NCI-H526 (cell line): Measurements from ENCODE around the gene IGF2BP2.
"Not testable (repeated sequence)": the region's sequence is repeated elsewhere in the genome, so short reads cannot be mapped to it uniquely, and the experiment has no call there.

Experiments used
- DNase-seq, 2 experiments: peaks; one replicate each; lab custom pipeline; 2025; lab: John Stamatoyannopoulos, UW

IGF2BP2 gene

GRCh38 chr3:185825006-185825638 lies at the start of gene IGF2BP2:
TSS of gene IGF2BP2 (minus strand) at chr3:185825042. CDS start at chr3:185824960, 82 bp downstream.
- peak; percentile 39 to 81 for DNase-seq

- DNase-seq, result peak; percentile 32 to 44
These were observed 49.3 kb upstream of the IGF2BP2 start for GRCh38 chr3:185874119-185874518.

GRCh38 chr3:185867650-185868049 lies 42.8 kb upstream of the IGF2BP2 start:
- no peak for DNase-seq

- no peak for DNase-seq
These were observed 42.2 kb upstream of the IGF2BP2 start for GRCh38 chr3:185866995-185867394.

DNA sequence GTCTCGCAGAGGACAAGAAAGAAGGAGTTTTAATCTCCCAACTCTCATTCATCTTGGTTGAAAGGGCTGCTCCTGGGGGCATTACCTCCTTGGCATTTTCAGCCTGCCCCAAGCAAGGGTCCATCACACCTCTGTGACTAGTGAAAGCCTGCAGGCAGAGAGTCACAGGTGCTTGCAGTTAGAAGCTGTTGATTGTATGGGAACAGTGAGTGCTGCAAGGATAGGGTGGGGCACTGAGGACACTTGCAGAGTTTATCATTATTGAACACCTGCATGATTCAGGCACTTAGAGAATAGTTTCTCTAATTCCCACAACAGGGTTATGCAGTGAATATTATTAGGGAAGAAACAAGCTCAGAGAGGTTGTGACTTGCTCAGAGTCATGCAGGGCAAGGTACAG lies 41.7 kb upstream of the IGF2BP2 start:
- DNase-seq, result no peak

DNA sequence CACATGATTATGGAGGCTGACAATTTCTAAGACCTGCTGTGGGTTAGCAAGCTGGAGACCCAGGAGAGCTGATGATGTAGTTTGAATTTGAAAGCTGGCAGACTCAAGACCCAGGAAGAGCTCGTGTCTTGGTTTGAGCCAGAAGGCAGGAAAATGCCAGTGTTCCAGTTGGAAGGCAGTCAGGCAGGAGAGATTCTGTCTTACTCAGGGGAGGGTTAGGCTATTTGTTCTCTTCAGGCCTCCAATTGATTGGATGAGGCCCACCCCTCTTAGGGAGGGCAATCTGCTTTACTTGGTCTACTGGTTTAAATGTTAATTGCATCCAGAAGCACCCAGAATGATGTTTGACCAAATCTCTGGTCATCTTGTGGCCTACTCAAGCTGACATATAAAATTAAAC lies 40.4 kb upstream of the IGF2BP2 start:
- DNase-seq, result no peak

DNA sequence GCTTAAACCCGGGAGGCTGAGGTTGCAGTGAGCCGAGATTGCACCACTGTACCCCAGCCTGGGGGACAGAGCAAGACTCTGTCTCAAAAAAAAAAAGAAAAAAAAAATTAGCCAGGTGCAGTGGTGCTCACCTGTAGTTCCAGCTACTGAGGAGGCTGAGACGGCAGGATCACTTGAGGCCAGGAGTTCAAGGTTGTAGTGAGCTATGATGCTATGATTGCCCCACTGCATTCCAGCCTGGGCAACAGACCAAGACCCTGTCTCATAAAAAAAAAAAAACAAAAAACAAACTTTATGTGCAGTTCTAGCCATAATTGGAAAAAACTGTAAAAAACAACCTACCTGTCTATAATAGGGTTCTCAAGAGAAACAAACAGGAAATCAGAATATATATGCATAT lies 39.9 kb upstream of the IGF2BP2 start:
- DNase-seq, result no peak

DNA sequence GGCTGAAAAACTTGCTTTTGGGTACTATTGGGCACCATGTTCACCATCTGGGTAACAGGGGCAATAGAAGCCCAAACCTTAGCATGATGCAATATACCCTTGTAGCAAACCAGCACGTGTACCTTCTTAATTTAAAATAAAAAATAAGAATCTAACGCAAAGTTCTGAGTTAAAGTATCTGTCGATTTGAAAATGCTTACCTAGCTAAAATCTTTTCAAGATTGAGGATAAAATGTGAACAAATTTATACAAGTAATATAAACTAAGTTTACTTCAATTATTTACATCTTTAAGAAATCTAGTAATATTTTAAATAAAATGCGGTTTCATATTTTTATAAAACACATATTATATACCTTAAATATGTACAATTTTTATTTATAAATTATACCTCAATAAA lies 38.1 kb upstream of the IGF2BP2 start:
- DNase-seq, result no peak

- DNase-seq, result no peak
These were observed 34.6 kb upstream of the IGF2BP2 start for GRCh38 chr3:185859294-185859972.

- no peak for DNase-seq
These were observed 33.8 kb upstream of the IGF2BP2 start for GRCh38 chr3:185858502-185859225.

DNA sequence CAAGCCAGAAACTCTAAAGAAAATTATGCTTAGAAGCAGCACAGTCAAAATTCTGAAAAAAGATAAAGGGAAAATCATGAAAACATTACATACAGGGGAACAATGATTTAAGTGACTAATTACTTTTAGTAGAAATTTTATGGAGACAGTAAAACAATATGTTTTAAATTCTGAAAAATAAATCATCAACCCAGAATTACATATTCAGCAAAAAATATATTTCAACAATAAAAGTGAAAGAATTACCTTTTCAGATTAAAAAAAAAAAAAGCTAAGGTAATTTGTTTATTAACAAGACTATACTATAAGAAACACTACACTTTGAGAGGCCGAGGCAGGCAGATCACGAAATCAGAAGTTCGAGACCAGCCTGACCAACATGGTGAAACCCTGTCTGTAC lies 32.4 kb upstream of the IGF2BP2 start:
- DNase-seq, result no peak

- no peak for DNase-seq
These were observed 31.8 kb upstream of the IGF2BP2 start for GRCh38 chr3:185856652-185857051.

DNA sequence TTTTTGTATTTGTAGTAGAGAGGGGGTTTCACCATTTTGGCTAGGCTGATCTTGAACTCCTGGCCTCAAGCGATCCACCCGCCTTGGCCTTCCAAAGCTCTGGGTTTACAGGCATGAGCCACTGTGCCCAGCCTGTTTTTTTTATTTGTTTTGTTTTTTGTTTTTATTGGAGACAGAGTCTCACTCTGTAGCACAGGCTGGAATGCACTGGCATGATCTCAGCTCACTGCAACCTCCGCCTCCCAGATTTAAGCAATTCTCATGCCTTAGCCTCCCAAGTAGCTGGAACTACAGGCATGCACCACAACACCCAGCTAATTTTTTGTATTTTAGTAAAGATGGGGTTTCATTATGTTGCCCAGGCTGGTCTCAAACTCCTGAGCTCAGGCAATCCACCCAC lies 28.9 kb upstream of the IGF2BP2 start:
- DNase-seq, result not testable (repeated sequence)

- DNase-seq, result no peak
These were observed 27.8 kb upstream of the IGF2BP2 start for GRCh38 chr3:185852635-185853034.

DNA sequence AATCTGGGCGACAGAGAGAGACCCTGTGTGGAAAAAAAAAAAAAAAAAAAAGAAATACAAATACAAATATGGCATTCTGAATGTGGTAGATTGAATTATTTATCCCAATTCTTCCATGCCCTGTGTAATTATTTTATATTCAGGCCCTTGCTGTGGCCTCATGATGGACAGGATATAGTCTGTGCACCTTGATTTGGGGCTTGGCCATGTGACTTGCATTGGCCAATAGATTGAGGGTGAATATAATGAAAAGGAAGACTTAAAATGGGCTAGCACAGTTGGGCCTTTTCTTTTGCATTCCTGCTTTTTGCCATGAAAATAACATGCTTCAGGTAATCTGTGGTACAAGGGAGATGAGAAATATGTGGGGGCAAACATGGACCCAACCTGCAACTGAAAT lies 27.1 kb upstream of the IGF2BP2 start:
- no peak for DNase-seq

DNA sequence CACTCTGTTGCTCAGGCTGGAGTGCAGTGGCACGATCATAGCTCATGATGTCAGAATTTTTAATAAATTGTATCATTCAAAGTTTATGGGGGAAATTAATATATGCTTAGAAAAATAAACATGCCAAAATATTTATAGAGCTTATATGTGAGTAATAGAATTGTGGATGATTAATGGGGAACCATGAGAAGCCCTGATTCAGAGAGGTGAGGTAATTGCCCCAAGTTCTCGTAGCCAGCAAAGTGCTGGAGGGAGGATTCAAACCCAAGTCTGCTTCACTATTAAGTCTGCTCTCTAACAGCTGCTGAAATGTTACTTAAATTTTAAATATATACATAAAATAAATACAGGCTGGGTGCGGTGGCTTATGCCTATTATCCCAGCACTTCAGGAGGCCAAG lies 26.2 kb upstream of the IGF2BP2 start:
- DNase-seq, result no peak

DNA sequence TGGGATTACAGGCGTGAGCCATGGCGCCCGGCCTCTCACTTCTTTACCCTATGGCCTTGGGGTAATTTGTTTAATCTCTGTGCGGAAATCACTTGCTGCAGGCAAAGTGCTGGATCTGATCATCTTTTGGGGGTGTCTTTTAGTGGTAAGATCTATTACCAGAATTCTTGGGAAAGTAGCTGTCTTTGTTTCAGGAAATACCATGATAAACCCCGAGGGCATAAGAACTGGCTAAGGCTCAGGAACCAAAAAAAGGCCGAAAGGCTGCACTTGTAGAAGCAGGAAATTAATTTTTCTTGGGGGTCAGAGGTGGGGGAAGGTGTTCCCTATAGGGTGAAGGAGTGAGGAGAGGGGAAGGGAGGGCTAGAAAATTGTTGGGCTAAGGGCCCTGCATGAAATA lies 22.7 kb upstream of the IGF2BP2 start:
- no peak for DNase-seq

DNA sequence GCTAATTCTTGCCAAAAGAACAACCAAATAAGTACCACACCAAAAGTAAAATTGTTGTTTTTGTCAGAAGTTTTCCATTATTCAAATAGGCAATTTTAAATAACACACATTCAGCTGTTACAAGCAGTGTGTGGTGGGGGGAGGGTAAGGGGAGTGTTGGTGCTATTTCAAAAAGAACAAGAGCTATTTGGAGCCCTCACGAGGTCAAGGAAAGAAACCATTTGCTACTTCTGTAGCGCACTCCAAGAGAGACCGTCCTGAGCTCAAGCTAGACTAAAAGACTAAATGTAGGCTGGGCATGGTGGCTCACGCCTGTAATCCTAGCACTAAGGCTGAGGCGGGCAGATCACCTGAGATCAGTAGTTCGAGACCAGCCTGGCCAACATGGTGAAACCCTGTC lies 21.2 kb upstream of the IGF2BP2 start:
- DNase-seq, result no peak

DNA sequence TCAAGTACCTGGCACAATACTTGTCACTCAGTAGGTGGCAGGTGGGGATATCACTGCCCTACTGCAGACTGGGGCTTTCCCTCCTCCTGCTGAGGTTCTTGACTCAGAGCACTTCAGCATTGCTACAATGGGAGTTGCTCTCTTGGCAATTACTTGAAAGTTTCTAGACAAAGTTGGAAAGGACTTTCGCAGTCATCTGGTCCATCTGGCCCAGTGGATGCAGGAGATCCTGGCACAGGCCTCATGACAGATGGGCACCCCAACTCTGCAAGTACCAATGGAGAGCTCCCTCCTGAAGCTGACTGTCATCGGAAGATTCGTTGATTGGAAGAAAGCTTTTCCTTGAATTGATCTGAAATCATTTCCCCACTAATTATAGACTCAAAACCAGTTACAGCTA lies 19.2 kb upstream of the IGF2BP2 start:
- no peak for DNase-seq

GRCh38 chr3:185843635-185844034 lies 18.8 kb upstream of the IGF2BP2 start:
- DNase-seq, result no peak

DNA sequence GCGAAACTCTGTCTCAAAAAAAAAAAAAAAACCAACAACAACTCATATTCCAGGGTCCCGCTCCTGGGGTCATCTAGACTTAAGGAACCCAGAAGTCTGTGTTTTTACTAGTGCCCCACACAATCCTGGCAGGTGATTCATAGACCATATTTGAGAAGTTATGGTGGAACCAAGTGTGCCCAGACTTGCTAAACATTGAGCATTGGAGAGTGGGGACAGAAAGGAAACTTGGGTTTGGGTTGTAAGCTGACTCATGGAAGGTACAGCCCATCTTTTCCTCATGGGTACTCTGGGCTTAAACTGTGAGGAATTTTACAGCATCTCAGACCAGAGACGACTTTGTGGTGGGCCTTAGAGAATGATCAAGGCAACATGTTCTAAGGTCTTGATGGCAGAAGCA lies 18.3 kb upstream of the IGF2BP2 start:
- no peak for DNase-seq

DNA sequence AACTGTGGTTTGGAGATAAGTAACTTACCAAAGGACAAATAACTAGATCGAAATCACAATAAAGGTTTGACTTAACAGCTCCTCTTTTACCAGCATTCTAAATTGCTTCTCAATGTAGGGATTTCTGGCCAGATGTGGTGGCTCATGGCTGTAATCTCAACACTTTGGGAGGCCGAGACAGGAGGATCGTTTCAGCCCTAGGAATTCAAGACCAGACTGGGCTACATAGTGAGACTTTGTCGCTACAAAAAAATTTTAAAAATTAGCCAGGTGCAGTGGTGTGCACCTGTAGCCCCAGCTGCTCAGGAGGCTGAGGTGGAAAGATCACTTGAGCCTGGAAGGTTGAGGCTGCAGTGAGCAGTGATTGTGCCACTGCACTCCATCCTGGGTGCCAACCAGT lies 17.4 kb upstream of the IGF2BP2 start:
- DNase-seq, result no peak

DNA sequence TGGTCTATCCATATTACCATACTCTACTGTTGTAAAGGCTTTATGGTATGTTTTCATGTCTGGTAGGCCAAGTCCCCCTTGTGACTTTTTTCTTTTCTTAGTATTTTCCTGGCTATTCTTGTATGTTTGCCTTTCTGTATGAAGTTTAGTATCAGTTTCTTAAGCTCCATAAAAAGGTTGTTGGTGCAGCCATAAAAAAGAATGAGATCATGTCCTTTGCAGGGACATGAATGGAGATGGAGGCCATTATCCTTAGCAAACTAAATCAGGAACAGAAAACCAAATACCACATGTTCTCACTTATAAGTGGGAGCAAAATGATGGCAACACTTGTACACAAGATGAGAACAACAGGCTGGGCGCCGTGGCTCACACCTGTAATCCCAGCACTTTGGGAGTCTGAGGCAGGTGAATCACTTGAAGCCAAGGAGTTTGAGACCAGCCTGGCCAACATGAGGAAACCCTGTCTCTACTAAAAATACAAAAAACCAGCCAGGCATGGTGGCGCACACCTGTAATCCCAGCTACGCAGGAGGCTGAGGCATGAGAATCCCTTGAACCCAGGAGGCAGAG lies 13.7 kb upstream of the IGF2BP2 start:
- DNase-seq, result not testable (repeated sequence)
